GM18861 (cell line): ENCODE data around the gene NEDD9.

Experiments
- ATAC-seq: cut with Tn5 transposase; IDR thresholded peaks from one replicate; pipeline ENCODE4 v1.9.1; 2021; ENCODE audit not compliant: unreplicated experiment

NEDD9 gene

GRCh38 chr6:11203306-11204004 lies 29.0 kb downstream of the NEDD9 start:
- no peak for ATAC-seq

- no peak for ATAC-seq
Measured at GRCh38 chr6:11202513-11203305, 29.8 kb downstream of the NEDD9 start.

- no peak for ATAC-seq
Measured at GRCh38 chr6:11201772-11202512, 30.5 kb downstream of the NEDD9 start.

DNA sequence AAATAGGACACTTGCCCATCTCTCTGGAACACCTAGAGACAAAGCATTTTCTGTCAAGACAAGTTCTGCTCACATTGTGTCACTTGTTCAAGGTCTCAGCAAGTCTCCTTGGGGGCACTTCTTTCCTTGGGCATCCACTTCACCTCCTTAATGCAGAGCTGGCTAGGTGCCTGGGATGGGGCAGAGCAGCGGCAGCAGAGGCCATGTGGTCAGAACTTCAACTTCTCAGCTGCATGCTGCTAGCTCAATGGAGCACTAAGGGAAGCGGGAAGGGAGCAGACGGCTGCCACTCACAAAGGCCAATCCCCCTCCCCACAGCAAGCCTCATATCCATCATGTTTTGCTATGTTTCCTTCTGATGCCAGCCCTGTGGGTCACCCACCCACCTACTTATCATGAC lies 31.5 kb downstream of the NEDD9 start:
- ATAC-seq, result no peak

GRCh38 chr6:11200356-11200755 lies 32.1 kb downstream of the NEDD9 start:
- no peak for ATAC-seq

DNA sequence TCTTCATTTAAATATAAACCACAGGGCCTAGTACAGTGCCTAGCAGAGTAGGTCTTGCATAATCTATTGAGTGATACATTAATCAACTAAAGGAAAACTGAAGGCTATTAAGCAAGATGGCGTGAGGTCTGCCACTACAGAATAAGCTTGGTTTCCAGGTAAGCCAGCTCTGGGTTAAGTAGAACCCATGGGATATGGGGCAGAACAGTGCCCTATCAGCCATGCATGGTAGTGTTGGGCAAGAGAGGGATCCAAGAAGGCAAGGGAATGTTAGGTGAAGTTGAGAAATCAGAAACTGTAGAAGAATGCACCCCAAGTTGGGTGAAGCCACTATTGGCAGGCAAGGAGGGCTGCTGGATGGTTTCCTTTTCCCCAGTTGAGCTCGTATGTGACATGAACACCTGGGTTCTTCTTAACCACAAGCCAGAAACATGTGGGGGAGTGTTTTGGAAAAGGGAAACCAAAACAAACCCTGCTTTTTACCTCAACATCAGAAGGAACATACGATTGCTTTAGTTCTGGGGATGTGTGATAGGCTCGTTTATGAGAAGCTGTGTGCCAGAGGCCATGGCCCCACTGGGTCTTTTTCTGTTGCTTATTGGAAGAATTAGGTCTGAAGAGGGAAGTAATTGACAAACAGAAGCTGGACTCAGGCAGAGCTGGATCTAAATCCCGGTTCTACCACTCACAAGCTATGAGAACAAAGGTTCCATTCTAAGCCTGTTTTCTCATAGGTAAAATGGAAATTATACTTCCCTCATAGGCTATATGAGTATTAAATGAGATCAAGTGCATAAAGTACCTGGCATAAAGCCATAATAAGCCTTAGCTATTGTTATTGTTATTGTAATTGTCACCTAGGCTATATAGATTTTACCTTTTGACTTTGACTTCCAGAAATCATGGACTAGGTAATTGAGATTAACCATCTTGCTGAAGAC lies 33.5 kb downstream of the NEDD9 start:
- no peak for ATAC-seq

GRCh38 chr6:11197850-11198249 lies 34.6 kb downstream of the NEDD9 start:
- ATAC-seq, result no peak

DNA sequence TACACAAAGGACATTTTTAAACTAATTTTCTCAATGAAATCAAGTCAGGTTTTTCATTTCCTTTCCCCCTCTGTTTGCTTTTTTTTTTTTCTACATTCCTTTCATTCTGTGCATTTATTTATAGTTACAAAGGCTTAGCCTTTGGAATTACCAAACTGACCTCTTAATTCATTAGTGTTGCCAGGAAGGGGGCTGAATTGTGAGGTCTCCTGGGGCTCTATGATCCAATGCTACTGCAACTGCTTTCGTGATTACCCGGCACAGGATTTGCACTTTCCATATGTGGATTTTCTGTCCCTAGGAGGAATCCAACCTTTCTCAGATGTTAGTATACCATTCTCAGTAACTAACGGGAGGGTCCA lies 35.3 kb downstream of the NEDD9 start:
- ATAC-seq, result no peak

DNA sequence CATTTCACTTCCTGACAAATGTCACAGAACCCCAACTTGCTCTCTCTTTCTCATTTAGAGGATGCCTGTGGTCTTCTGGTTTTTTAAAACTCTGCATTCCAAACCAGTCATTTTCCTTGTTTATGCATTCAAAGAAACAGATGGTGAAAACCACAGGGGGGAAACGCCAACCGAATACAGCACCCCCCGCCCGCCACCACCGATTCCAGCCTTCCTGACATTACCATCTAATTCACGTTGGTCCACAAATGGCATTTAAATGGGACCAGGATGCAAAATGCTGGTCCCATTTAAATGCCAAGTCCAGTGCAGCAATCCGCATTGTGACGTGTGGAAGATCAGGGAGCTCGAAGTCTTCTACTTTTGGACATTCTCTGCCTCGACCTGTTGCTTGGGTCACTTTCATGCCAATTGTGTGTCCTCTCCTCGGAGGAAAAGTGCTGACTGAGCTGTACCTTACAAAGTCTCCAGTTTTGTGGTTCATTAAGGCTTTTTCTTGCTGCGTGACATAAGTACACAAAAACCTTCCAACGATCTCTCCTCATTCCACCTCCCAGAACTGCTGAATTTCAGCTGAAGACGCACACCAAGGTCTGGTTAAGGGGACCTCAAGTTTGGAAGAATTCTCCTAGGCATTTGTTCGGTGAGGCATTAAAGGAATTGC lies 35.8 kb downstream of the NEDD9 start:
- no peak for ATAC-seq

DNA sequence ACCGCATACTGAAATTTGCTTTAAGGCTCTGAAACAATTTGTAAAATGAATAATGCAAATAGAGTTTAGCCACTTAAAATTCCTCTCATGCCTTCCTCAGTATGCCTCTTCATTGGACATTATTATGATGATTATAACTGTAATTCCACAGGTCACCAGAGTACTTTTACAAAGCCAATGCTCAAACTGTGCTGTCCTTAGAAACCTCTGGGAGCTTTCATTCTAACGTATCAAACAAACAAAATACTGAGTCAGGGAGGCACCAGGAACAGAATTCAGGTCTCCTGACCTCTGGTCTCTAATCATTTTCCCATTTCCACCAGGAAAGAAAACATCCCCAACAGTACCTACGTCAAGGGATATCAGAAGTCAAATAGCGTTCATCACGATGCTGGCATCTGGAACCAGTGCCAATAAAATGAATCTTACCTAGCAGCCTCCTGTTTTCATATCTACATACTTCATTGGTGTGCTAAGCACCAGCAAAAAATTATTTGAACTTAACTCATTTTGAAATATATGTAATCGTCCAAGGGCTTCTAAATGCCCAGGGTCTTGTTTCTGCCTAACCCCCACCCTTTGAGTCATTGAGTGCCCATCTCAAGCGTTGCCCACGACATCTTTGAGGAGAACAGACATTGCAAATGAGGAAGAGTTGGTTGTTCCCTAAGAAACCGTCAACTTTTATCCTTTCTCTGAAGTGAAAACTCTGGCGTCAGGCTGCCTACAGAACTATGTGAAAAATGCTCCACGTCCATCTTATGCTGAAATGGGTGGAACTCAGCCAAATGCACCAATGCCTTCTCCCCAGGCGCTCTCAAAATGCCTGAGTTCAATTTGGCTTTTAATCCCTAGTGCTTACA lies 37.9 kb downstream of the NEDD9 start:
- no peak for ATAC-seq

DNA sequence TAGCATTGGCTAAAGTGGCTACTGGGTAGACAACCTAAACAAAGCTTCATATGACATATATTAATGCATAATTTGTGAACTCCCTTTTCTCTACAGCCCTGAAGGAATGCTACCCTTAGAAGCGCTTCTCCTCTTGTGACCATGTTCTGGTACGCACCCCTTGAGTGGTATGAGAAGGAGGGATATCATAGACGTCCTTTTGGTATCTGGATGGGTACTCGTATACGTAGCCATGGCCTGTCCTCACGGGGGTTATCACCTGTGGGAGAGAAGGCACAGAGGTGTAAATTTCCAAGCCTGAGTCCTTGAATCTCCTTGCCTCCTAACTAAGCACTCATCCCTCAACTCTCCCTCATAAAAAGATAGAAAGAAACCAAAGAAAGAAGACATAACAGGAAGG lies 39.0 kb downstream of the NEDD9 start:
- no peak for ATAC-seq

DNA sequence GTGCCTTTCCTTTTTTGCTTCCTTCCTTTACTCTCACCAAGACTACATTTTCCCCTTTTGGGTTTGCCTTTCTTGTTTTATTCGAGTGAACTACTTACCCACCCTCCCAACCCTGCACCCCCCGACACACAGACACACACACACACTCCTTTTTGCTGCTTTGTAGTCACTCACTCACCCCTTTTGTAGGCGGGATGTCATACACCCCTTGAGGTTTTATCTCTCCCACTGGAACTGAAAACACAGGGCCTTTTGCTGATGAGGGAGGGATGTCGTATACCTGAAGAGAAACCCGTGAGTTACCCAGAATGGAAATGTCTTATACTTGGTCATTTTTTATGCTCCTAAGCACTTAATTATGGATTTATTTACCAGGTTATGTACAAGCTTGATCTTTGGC lies 40.3 kb downstream of the NEDD9 start:
- no peak for ATAC-seq

DNA sequence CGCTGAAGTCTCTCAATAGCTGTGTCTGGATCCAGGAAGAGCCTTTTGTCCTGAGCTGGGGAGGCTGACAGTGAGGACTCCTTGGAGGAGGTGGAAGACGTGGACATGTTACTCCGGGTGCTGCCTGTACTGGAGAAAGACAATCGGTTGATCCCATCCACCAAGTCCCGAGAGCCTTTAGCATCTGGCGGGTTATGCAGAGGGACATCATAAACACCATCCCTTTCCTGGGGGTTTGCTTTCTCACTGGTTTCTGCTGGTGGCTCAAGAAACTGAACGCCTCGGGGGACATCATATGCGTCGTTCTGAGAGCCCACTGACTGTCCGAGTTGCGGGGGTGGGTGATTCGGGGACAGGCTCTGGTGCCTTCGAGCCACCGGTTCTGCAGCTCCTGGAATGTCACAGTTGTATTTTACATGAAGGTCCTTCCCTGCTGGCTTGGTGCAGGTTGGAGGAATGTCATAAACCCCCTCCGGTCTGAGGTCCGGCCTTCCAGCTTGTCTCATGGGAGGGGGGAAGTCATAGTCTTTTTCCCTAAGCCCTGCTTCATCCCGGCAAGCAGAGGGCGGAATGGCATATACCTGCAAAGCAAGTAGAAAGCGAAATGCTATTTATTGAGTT lies 41.7 kb downstream of the NEDD9 start:
- ATAC-seq, result no peak

DNA sequence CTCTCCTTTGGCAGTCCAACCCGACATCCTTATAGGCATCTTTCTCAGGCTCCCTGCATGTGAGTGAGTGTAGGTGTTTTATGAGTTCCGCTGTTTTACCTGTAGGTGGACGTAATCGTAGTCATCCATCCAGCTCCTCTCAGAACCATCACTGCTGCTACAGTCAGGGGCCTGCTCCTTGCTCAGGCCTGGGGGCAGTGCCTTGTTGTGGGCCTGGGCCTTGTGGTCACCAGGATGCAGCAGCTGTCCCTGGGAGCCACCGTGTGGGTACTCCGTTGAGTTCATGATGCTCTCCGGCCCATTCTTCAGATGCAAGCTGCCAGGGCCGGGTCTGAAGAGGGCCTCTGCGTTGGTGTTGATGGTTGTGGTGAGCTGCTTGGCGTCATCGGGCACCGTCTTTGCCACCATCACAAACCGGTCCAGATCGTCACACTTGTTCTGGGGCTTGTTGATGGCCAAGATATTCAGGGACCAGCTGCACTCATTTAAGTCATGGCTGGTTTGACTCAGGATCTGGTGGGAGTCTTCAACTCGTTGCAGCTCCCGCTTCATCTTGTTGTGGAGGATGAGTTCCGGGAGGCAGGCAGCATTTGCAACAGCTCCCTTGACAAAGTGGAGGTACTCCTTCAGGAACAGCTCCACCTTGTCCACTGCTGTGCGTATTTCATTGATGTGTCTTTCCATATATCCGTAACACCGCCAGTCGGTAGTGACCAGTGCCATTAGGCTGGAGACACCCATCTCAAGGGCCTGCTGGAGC lies 42.4 kb downstream of the NEDD9 start:
- no peak for ATAC-seq

- no peak for ATAC-seq
Measured at GRCh38 chr6:11188161-11188915, 44.1 kb downstream of the NEDD9 start.

GRCh38 chr6:11187301-11187700 lies 45.2 kb downstream of the NEDD9 start:
- no peak for ATAC-seq

DNA sequence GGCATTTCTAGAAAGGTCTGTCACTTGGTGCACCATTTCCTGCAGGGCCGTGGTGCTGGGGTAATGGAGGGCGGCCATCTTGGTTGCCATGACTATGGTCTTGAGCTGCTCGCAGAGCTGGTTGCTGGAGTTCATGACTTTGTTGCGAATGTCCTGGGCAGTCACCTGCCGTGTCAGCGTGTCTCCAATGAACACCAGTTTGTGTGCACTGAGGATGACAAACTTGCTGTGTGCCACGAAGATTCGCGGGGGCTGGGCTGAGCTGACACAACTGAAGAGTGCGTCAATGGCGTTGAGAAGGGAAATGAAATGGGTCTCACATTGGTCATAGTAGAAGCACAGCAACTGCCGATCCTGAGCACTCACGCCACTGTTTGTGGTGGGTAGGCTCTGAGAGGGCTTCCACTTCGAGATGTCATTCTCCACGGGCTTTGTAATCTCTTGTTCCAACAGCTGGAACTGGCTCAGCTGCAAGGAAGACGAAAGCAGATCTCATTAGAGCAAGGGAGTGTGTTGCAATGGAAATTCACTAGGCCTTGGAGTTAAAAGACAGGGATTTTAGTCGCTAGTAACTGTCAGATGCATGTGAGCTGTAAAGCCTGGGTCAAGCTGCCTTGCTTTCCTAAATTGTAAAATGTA lies 47.1 kb downstream of the NEDD9 start:
- no peak for ATAC-seq
